SU-DHL-6 (cell line): Measurements from ENCODE around the gene COL4A2.

ENCODE experiments used
- H2AFZ ChIP-seq: fragments of 200-600 bp; sonication (generic); 2 replicates; pipeline ENCODE4 v1.6.1; 2014; ENCODE audit warnings: low read depth, mild to moderate bottlenecking, moderate library complexity, mixed read lengths, antibody characterized with exemption, low read length; ENCODE audit not compliant: severe bottlenecking
- H3F3A ChIP-seq: fragments of 200-600 bp; shearing (Covaris generic); 2 replicates; pipeline ENCODE4 v1.6.0; 2016; ENCODE audit warnings: antibody characterized with exemption, mild to moderate bottlenecking; ENCODE audit not compliant: insufficient read depth
- H3K27ac ChIP-seq: fragments of 200-600 bp; sonication (generic); 2 replicates; pipeline ENCODE4 v1.5.1; 2016; ENCODE audit warnings: low read depth, mild to moderate bottlenecking, low read length, moderate library complexity, mixed read lengths
- H3K27me3 ChIP-seq: fragments of 200-600 bp; sonication (generic), shearing (Covaris generic); 2 replicates; pipeline ENCODE4 v1.6.0; 2014; ENCODE audit warnings: mild to moderate bottlenecking, low read length
- H3K36me3 ChIP-seq: fragments of 200-600 bp; sonication (generic); 2 replicates; pipeline ENCODE4 v1.6.1; 2014; ENCODE audit warnings: mild to moderate bottlenecking, low read length, mixed read lengths
- H3K4me2 ChIP-seq: fragments of 300-600, 200-600 bp; shearing (Covaris generic), sonication (generic); 2 replicates; pipeline ENCODE4 v1.6.0; 2014; ENCODE audit warnings: low read length, low read depth, mild to moderate bottlenecking; ENCODE audit not compliant: poor library complexity, severe bottlenecking
- H3K4me3 ChIP-seq: fragments of 200-600 bp; sonication (generic); 2 replicates; pipeline ENCODE4 v1.5.1; 2014; ENCODE audit warnings: antibody characterized with exemption, low read length, mild to moderate bottlenecking, mixed read lengths; ENCODE audit not compliant: insufficient read depth, poor library complexity, severe bottlenecking
- H3K79me2 ChIP-seq: fragments of 200-600 bp; sonication (generic); 2 replicates; pipeline ENCODE4 v1.6.1; 2014; ENCODE audit warnings: mild to moderate bottlenecking, low read length, moderate library complexity; ENCODE audit not compliant: insufficient read depth
- H3K9ac ChIP-seq: fragments of 200-600 bp; sonication (generic); 2 replicates; pipeline ENCODE4 v1.7.0; 2014; ENCODE audit warnings: mild to moderate bottlenecking, low read length
- H3K9me2 ChIP-seq: fragments of 200-600 bp; sonication (generic); replicated peaks from 2 replicates; pipeline ENCODE4 v1.6.1; 2014; ENCODE audit warnings: low read length; ENCODE audit not compliant: insufficient read depth
- H3K9me3 ChIP-seq: fragments of 200-600 bp; sonication (generic); 2 replicates; pipeline ENCODE4 v1.6.1; 2014; ENCODE audit warnings: low read length, mixed read lengths; ENCODE audit not compliant: insufficient read depth
- H4K20me1 ChIP-seq: fragments of 200-600 bp; sonication (generic); 2 replicates; pipeline ENCODE4 v1.6.1; 2014; ENCODE audit warnings: low read depth, mild to moderate bottlenecking, antibody characterized with exemption, low read length, moderate library complexity, mixed read lengths
- CTCF ChIP-seq: fragments of 200-600 bp; sonication (generic); IDR thresholded peaks from one replicate; pipeline ENCODE4 v1.5.1; 2017; ENCODE audit warnings: antibody characterized with exemption, mild to moderate bottlenecking, low read length, moderate library complexity; ENCODE audit not compliant: insufficient read depth, poor library complexity, severe bottlenecking
- EZH2phosphoT487 ChIP-seq: fragments of 200-600 bp; sonication (generic), shearing (Covaris generic); conservative IDR thresholded peaks from 2 replicates; pipeline ENCODE4 v1.6.1; 2018; ENCODE audit warnings: mild to moderate bottlenecking, antibody characterized with exemption, low read length, moderate library complexity, mixed read lengths

The COL4A2 gene

GRCh38 chr13:110453797-110454196, 146.7 kb downstream of the COL4A2 start:
- Histone ChIP-seq H3K79me2 (no peaks in the 10 kb centered on the region), H3K4me3 (no peak overlapping the region), H3K4me2 (no peak overlapping the region), H4K20me1 (no peaks in the 10 kb centered on the region), H3K27me3 (no peaks in the 10 kb centered on the region), H3K9me2 (no peaks in the 10 kb centered on the region), H3K36me3 (no peaks in the 10 kb centered on the region), H3K9me3 (no peaks in the 10 kb centered on the region), H2AFZ (no peak overlapping the region), H3F3A (no peaks in the 10 kb centered on the region), H3K27ac (no peak overlapping the region), H3K9ac (no peak overlapping the region)
- no peak for TF ChIP-seq CTCF
- no peak for TF ChIP-seq EZH2phosphoT487

DNA sequence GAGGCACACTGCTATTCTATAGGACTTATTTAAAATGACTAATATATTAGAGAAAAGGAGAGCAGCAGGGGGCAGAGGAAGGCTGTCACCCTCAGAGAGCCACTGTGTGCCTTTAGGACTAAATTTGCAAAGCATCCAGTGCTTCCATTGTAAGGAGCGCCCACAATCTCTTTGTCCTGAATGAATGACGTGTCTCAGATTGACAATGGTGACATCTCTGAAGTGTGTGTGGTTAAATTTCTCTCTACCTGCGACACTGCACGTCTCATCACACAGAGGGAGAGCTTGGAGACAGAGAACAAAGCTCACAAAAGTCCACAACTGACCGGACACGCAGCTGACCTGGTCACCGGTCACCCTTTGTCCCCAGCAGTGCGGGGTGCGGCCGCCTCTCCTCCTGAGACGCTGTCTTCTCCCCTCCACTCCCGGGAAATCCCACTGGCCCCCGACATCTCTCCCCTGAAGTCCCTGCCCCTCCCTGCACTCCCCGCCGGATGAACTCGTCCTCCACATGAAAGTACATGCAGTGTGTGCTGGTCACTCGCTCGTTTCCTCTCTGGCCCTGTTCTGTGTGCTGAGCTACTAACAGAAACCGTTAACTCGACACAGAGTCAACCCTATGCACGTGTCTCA, 147.3 kb downstream of the COL4A2 start:
- Histone ChIP-seq H2AFZ (no peak overlapping the region), H3K27ac (no peak overlapping the region), H3F3A (no peaks in the 10 kb centered on the region), H3K9me2 (no peaks in the 10 kb centered on the region), H4K20me1 (no peaks in the 10 kb centered on the region), H3K36me3 (no peaks in the 10 kb centered on the region), H3K9me3 (no peaks in the 10 kb centered on the region), H3K9ac (no peak overlapping the region), H3K4me2 (no peak overlapping the region), H3K4me3 (no peak overlapping the region), H3K27me3 (no peaks in the 10 kb centered on the region), H3K79me2 (no peaks in the 10 kb centered on the region)
- no peak for TF ChIP-seq EZH2phosphoT487

GRCh38 chr13:110454956-110455355, 147.9 kb downstream of the COL4A2 start:
- no peaks in the 10 kb centered on the region for H3K27me3 ChIP-seq
- H3K4me3 ChIP-seq: no peak overlapping the region
- no peak overlapping the region for H2AFZ ChIP-seq
- no peak overlapping the region for H3K27ac ChIP-seq
- no peaks in the 10 kb centered on the region for H3K9me2 ChIP-seq
- no peaks in the 10 kb centered on the region for H3K36me3 ChIP-seq
- no peaks in the 10 kb centered on the region for H4K20me1 ChIP-seq
- no peaks in the 10 kb centered on the region for H3K79me2 ChIP-seq
- H3K9me3 ChIP-seq: no peaks in the 10 kb centered on the region
- TF ChIP-seq CTCF: no peak
- no peak for TF ChIP-seq EZH2phosphoT487
- H3F3A ChIP-seq: no peaks in the 10 kb centered on the region
- no peak overlapping the region for H3K4me2 ChIP-seq
- no peak overlapping the region for H3K9ac ChIP-seq

DNA sequence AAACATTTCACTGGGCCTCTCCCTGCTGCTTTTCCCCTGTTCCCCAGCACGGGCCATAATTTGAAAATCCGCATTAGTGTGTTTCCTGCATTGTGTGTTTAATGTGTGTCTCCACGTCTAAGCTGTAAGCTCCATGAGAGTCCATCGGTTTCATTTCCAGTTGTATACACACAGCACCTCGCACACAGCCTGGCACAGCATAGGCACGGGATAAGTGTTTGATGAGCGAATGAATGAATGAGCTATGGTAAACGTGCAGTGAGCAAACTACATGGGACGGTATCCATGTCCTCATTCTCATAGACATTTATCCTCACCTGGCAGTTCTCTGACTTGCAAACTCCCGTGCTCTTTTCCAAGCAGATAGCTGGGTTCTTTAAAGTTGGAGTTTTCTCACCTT, 148.4 kb downstream of the COL4A2 start:
- Histone ChIP-seq H3K27me3 (no peaks in the 10 kb centered on the region), H3K36me3 (no peaks in the 10 kb centered on the region), H4K20me1 (no peaks in the 10 kb centered on the region), H3K4me3 (no peak overlapping the region), H3K9me2 (no peaks in the 10 kb centered on the region), H3K4me2 (no peak overlapping the region), H3K79me2 (no peaks in the 10 kb centered on the region), H3F3A (no peaks in the 10 kb centered on the region), H2AFZ (no peak overlapping the region), H3K9me3 (no peaks in the 10 kb centered on the region), H3K27ac (no peak overlapping the region), H3K9ac (no peak overlapping the region)
- no peak for TF ChIP-seq EZH2phosphoT487
- no peak for TF ChIP-seq CTCF
